Epidermal melanocyte (primary cell): ENCODE results near the gene CDH13.

Source experiments
- DNase-seq: peaks from one replicate; pipeline ENCODE4 v3.0.0; 2011; ENCODE audit warnings: low spot score; ENCODE audit not compliant: insufficient read length

The CDH13 gene

DNA sequence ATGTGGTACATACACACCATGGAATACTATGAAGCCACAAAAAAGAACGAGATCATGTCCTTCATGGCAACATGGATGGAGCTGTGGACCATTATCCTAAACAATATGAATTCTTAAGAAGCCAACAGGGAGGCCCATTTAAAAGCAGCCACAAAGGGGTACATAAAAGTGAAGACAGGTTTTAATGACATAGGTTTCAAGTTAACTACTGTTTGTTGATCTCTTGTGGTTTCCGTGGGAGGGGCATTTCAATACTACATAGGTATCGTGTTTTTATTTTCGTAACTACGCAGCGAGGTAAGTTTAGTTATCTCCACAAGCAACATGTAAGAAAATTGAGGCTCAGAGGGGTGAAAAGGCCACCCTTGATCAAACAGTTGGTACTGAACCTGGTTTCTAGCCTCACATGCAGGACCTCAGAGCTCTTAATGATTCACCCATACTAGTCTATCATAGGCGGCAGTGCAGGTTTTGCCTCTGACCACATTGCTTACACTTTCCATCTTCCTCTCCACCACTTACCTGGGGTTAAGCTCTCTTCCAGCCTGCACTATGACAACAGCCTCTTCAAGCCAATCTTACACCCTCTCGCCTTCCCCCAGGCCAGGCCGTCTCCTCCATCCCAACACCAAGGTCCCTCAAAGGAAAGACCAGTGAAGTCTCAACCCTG is 646.9 kb downstream of the CDH13 start:
- no peak for DNase-seq

DNA sequence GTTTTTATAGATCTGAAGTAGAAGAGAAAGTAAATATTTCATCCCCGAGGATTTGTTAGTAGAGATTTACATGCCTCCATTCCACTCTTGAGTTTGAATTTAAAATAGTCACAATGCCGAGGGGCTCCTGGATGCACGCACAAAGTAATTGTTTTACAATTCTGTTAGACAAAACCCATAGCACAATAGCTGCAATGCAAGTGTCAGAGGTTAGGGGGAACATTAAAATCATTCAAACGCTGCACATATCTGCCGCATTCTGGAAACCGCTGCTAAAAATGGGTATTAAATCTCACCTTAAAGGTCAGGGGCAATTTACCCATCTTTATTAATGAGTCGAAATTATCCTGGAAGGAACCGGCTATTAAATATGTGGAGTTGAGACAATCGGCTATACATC is 652.5 kb downstream of the CDH13 start:
- DNase-seq = no peak

DNA sequence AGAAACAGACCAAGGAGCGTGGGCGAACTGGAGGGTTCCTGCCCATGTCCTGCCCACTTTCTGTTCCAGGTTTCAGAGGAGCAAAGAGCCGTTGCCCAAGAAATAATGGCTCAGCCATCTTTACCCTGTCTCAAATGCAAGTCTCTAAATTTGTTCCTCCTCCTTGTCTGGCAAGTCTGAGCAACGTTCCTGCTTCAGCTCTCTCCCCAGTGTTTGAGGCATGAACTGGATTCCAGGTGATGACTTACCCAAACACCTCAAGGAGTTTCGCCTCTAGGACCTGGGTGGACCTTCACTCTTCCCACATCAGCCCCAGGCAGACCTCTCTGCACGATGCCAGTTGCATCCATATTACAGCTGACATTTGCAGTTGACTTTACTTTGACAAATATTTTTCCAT is 659.2 kb downstream of the CDH13 start:
- DNase-seq = no peak

DNA sequence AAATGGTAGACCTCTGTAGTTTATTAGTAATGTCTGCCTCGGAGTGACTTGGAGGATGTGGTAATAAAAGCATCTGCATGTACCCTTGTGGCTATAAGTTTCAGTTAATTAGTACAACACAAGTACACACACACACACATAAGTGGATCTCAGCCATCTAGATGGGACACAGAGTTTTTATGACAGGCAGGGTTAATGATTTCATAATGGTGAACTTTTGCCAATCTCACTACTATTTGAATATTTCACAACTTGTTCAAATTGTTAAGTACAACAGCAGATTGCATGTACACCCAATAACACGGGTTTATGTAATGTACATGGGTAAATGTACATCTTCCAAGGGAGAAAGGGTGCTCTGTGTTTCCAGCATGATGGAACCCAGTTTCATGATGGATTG is 669.7 kb downstream of the CDH13 start:
- no peak for DNase-seq

GRCh38 chr16:83298541-83298940 is 671.8 kb downstream of the CDH13 start:
- no peak for DNase-seq

DNA sequence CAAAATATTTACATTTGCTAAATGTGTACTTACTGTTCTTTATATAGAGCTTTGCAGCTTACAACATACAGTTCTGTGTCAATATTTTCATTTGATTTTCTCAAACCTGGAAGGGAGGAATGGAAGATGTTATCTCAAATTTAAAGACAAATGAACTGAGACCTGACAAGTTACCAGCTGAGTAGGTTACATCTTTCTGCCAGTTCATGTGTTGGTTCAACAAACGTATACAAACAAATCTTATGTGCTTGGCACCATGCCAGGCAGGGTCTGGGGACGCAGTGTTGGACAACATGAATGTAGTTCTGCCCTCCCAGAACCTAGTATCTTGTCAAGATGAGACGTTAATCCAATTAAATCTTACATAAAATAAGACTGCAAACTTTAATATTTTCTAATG is 673.6 kb downstream of the CDH13 start:
- no peak for DNase-seq

DNA sequence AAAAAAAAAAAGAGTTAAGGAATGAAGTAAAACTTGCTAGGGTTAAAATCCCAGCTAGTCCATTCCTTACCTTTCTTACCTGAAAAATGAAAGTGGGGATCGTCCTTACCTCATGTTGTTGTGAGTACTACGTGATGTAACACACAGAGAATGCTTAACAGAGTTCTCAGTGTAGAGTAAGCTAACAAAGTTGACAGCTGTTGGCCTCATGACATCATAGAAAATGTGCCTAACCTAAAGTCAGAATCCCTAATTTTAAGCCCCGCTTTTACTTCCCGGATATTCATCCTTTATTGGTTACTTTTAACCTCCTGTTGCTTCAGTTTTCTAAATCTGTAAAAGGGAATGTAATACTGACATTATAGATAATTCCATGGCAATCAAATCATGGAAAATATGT is 675.2 kb downstream of the CDH13 start:
- no peak for DNase-seq

GRCh38 chr16:83302853-83303252 is 676.1 kb downstream of the CDH13 start:
- DNase-seq = no peak

DNA sequence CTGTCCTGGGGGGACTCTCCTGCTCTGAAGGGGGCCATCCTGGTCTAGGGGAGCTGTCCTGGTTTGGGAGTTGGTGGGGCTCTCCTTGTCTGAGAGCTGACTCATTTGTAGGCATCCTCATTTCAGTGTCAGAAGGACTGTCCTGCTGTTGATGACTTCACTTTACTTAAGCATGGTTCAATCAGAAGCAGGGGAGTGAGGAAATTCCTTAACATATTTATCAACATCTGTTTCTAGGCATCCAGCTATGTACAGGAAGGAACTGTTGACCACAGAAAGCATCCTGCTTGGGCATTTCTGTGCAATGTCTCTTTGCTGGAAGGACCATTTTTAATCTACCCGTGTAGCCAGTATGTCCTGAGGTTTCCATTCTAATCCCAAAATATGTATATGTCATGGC is 678.3 kb downstream of the CDH13 start:
- DNase-seq = no peak

DNA sequence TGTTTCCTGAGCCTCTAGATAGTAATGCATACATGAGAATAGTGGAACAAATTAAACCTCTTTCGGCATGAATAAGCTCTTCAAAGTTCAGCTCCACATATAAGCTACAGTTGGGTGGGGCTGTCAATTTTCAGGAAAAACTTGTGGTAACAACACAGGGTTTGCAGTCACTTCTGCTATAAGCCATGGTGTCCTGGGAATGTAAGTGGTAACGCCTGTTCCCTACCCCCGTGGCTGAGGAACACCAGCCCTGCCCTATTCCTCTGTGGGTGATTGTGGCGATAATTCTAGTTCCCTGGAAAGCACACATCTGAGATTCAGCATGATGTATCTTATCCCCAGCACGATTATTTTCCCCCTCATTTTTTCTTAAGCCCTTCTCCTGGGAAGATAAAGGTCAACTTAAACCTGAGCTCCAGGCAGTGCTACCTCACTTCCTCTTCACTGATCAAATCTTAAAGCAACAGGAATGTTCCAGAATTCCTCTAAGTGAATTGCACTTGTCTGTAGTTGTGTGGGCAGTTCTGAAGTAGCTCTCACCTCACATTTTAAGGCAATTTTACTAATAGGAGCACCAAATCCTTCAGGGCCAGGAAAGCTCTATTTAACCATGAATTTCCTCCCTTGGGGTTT is 680.3 kb downstream of the CDH13 start:
- DNase-seq = no peak

DNA sequence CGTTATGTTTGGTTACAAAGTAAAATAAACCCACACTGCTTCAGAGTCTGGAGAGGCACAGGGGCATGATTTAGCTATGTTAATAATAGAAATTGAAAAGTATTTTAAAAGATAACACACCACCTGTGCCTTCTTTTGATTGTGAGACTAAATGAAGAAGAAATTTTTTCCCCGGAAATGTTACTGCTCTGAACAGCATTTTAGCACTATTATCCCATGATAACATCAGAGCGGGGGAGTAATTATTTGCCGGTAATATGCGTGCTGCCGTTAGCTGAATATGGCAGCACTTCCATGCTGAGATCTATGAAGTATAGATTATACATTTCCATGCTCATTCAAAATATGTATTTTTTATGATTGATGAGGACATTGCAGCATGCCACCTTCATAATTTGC is 680.8 kb downstream of the CDH13 start:
- DNase-seq = no peak

DNA sequence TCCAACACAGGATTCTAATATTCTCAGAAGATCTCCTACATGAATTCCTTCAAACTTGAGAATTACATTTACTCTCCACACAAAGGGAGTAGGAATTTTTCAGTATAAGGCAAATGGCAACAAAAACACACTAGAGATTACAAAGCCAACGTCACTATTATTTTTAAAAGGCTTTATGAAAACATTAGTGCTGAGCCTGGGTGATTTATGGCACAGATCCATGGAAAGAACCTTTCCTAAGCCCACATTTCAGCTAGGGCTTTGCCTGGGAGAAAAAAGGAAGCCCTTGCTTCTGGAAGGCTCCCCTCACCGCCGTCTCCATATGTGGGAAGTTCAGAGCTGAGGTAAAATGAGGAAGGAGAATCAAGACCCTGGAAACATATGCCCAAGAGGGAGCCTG is 681.6 kb downstream of the CDH13 start:
- DNase-seq = no peak

DNA sequence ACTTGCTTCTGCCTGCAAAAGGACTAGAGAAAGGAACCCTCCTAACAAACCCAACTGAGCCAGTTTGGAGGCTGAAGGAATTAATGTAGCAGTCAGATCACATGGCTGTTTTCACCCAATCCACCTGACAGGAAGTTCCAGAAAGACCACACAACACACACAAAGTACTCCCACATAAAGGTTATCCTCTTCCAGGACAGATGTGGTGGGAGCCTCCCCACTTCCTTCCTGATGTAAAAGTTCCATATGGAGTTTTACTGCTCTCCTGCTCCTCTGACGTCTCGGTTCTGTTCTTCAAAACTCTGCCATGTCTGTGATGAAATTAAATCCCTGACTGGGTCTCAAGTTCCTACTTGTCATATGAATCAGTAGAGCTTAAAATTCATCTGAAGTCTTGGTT is 684.0 kb downstream of the CDH13 start:
- no peak for DNase-seq

- no peak for DNase-seq
Measured at GRCh38 chr16:83312015-83312717, 685.4 kb downstream of the CDH13 start.

DNA sequence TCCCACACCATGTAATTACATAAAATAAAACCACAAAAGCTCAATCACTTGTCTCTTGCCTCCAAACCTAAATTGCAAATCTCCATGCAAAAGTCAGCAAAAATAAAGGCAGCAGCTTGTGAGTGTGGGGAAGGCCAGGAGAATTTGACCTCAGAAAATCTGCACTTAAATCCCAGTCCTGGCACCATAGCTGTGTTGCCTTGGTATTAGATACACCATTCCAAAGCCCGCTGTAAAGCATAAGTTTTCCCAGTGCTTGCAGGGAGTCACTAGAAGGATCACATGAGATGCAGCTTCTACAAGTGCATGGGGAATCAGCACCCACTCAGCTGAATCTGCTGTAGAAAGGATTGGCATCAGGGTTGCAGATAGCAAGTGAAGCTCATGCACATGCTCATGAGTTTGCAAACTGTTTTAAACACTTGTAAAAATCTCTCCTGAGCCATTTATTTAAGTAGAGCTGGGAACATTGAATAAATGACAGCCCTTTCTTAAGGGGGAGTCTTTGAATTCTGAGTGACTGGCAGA is 686.0 kb downstream of the CDH13 start:
- no peak for DNase-seq

GRCh38 chr16:83315271-83315670 is 688.5 kb downstream of the CDH13 start:
- DNase-seq = no peak

GRCh38 chr16:83316458-83316857 is 689.7 kb downstream of the CDH13 start:
- DNase-seq = no peak

DNA sequence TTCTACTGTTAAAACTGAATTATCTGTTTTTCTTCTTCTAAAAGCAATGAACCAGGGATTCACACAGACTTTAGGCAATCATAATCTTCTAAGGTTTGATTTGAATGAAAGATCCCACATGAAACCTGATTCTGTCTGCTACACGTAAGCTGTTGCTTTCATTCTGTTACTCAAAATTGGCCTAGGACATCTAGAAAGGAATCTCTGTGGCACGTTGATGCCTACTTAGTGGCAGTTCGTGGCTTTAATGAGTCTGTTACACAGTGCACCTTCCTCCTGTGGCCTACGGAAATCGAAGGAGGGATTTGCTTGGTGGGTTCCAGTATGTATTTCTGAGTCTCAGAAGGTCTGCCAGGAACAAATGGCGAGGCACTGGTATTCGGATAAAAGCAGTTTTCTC is 691.6 kb downstream of the CDH13 start:
- DNase-seq = no peak

GRCh38 chr16:83328936-83329335 is 702.2 kb downstream of the CDH13 start:
- DNase-seq = no peak

DNA sequence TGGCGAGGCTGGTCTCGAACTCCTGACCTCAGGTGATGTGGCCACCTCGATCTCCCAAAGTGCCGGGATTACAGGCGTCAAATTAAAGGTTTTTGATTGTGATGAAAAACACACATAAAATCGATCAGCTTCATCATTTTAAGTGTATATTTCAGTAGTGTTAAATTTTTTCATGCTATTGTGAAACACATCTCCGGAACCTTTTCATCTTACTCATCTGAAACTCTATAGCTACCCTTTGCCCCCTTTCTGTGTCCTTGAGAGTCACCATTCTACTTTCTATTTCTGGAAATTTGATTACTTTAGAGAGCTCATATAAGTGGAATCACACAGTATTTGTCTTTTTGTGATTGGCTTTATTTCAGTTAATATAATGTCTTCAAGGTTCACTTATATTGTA is 702.7 kb downstream of the CDH13 start:
- no peak for DNase-seq

DNA sequence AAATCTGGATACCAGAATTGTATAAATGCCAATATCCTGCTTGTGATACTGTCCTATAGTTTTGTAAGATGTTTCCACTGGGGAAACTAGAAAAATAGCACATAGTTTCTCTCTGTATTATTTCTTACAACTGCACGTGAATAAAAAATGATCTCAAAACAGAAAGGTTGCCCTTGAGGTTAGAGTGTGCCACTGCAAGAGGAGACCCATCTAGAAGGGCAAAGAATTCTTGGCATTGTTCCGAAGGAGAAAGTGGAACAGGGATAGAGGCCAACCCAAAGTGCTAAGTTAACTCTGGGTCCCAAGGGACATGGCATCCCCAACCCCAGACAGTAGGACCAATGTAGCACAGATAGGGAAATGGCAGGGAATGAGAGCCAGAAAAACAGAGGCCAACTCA is 703.5 kb downstream of the CDH13 start:
- no peak for DNase-seq

DNA sequence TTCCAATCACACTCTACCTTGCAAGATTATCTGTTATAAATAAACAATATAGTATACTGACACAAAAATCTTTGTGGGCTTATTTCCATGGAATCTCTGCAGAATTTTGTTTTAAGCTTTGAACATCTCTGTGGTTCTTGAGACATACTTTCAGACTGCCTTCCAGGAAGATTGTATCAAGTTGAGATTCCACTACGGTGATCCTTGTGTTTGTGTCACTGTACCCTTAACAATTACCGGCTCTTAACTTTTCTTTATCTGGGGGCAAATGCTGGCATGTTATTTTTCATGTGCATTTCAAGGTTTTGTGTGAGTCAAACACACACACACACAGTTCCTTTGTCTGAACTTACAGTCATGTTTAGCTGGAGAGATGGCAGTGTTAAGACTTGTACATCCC is 708.3 kb downstream of the CDH13 start:
- DNase-seq = no peak

DNA sequence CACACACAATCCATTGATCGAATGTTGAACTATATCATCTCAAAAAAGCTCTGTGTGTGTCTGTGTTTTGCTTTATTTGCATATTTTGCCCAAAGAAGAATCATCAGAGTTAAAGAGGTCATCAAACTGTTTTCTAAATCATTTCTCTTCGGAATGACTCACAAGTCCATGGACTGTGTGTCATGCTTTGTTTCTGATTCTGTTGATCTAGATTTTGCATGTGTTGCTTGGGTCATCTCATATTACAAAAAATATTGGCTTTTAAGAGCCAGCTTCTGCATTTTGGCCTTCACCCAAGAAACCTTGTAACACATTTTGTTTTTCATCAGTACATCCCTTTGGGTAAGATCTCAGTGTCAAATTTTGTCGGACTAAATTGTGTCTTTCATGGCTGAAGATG is 709.8 kb downstream of the CDH13 start:
- DNase-seq = no peak
